NCI-H1417 treated with DMSO at 0.1 percent for 48 hours (cell line): ENCODE measurements around the gene BLMH.

ENCODE experiments used
- DNase-seq: peaks from one replicate; lab custom pipeline; 2025; lab: John Stamatoyannopoulos, UW

Gene BLMH

GRCh38 chr17:30199600-30199999 is 92.1 kb downstream of the BLMH start:
- DNase-seq = no peak
